Esophagus squamous epithelium (tissue), 5 donors: ENCODE data around the gene CANT1. TPM values are rescaled to one million over a fixed set of nuclear protein-coding genes. Genes with fewer than 3 reads are reported as not detected.

Experiments
- DNase-seq: peaks from one replicate; lab custom pipeline; 2025; lab: John Stamatoyannopoulos, UW
- H3K27ac ChIP-seq, 4 donors: fragments of 200-600 bp; sonication (generic); one replicate each; pipeline ENCODE4 v1.5.1; 2016 to 2019; ENCODE audit warnings: mild to moderate bottlenecking in 1 of 4
- H3K27me3 ChIP-seq, 4 donors: fragments of 200-600 bp; sonication (generic); 1 replicate in 3 of 4; 2 replicates in 1 of 4; pipeline versions ENCODE4 v1.5.1 to v1.6.0; 2017 to 2021; ENCODE audit warnings: antibody characterized with exemption in 1 of 4
- H3K36me3 ChIP-seq, 3 donors: fragments of 200-600 bp; sonication (generic); one replicate each; pipeline ENCODE4 v1.5.1; 2016 to 2019
- H3K4me1 ChIP-seq, 3 donors: fragments of 200-600 bp; sonication (generic); one replicate each; pipeline ENCODE4 v1.5.1; 2017 to 2019
- H3K4me3 ChIP-seq, 4 donors: fragments of 200-600 bp; sonication (generic); 1 replicate in 3 of 4; 2 replicates in 1 of 4; pipeline ENCODE4 v1.5.1; 2016 to 2019; ENCODE audit warnings: mild to moderate bottlenecking in 2 of 4, moderate library complexity in 1 of 4
- H3K9me3 ChIP-seq, 3 donors: fragments of 200-600 bp; sonication (generic); one replicate each; pipeline ENCODE4 v1.5.1; 2016 to 2019
- POLR2A ChIP-seq, 4 donors: fragments of 450-650 bp; IDR thresholded peaks; one replicate each; pipeline ENCODE4 v1.6.1; 2017; ENCODE audit warnings: antibody characterized with exemption in 4 of 4, mild to moderate bottlenecking in 4 of 4, moderate library complexity in 3 of 4
- WGBS, 2 donors: methylation state at CpG; one replicate each; pipeline ENCODE4 v1.1.5; 2018; 5-methylcytosine and 5-hydroxymethylcytosine counted together
- intact Hi-C: fragments of 100-400 bp; cut with DNase I; formaldehyde crosslinking; loops from one replicate; pipeline ENCODE4 v1.15.0; 2022
- total RNA-seq, 4 donors: library from RNA; depleted of rRNA; stranded (reverse); fragments of >200 nt; gene quantifications; one replicate each; pipeline ENCODE4 v1.1.0, GENCODE V29; 2016
- TF ChIP-seq, protein P1 (sequence below), 6 experiments: fragments of 450-650 bp in 4 of 6; fragments of 200-600 bp in 2 of 6; sonication (generic) in 2 of 6; IDR thresholded peaks; one replicate each; pipeline ENCODE4 v1.5.1; 2016 to 2019; ENCODE audit warnings: antibody characterized with exemption in 6 of 6, mild to moderate bottlenecking in 4 of 6, moderate library complexity in 4 of 6
- donor health status: DM: yes; HTN: yes; CAD: no.

Gene CANT1
- total RNA-seq, 4 donors from 2014 or later: 36.2 to 58.8 (median 38.3) TPM

DNA sequence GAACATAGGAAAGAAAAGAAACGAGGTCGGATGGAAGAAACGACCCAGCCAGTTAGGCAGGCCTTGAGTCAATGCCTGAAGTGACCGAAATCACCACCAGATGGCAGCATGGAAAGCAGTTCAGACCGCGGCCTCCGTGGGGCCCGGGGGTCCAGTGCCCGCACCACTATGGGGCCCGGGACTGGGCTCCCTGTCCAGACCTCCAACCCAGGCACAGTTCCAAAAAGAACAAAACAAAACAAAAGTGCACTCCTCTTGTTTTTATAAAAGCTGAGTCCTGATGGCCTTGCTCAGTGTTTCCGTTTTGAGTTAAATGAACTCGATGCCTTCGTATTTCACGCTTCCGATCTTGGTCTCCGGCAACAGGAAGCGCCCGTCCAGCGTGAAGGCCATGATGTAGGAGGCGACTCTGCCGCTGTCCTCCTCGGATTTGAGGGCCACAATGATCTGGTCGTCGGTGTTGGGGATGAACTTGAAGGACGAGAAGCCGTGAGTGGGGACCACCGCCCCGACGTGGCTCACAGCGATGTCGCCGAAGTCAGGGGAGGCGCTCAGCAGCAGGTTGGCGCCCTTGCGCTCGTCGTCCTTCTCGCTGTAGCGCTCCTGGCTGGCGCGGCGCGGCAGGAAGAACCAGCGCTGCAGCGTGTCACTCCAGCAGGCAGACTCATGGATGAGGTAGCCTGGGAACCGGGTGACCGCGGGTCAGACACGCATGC lies 16.2 kb downstream of the CANT1 start:
- Histone ChIP-seq H3K4me3 (no peak overlapping the region), H3K4me1 (peaks cover 11 to 44% (median 23%) of the 10 kb centered on the region in 3 donors), H3K36me3 (peaks cover 32 to 93% (median 38%) of the 10 kb centered on the region in 3 donors), H3K9me3 (no peaks in the 10 kb centered on the region), H3K27me3 (no peaks in the 10 kb centered on the region), H3K27ac (no peak overlapping the region)
- DNase-seq: no peak
- WGBS, 2 donors: 40 to 63% methylated on average over 17 to 27 of the region's 49 CpGs
- intact Hi-C loops: no loop called here
- TF ChIP-seq, protein P1, sequence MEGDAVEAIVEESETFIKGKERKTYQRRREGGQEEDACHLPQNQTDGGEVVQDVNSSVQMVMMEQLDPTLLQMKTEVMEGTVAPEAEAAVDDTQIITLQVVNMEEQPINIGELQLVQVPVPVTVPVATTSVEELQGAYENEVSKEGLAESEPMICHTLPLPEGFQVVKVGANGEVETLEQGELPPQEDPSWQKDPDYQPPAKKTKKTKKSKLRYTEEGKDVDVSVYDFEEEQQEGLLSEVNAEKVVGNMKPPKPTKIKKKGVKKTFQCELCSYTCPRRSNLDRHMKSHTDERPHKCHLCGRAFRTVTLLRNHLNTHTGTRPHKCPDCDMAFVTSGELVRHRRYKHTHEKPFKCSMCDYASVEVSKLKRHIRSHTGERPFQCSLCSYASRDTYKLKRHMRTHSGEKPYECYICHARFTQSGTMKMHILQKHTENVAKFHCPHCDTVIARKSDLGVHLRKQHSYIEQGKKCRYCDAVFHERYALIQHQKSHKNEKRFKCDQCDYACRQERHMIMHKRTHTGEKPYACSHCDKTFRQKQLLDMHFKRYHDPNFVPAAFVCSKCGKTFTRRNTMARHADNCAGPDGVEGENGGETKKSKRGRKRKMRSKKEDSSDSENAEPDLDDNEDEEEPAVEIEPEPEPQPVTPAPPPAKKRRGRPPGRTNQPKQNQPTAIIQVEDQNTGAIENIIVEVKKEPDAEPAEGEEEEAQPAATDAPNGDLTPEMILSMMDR (IDR thresholded peaks at IDR 0.05): peak; percentile 62 to 82 (median 74)
- TF ChIP-seq POLR2A (IDR thresholded peaks at IDR 0.05): no peak

DNA sequence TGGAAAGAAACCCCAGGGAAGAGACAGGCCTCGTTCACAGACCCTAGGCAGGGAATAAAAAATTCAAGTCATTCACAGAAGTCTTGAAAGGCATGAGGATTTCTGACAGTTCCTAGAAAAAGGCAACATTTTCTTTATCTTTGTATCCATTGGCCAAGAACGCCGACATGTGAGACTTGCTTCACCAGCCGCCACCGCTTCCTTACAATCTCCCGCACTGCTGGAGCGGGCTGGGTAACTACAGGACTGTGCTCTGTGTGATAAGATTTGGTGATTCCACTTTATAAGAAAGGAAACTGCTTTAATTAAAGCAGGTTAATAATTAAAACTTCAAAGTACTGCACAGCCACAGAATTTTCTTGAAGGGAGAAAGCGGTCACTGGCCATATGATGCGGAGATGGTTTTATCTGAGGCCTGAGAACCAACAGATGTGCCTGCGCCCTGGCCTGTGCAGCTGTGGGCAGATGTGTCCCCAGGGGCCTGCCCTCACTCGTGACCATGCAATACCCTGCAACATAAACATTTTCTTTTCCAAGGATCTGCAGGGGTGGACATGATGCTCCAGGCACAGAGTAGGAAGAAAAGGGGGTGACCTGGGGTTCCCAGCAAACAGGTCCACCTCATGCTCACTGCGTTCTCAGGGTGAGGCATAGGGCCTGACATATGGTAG lies 16.9 kb downstream of the CANT1 start:
- Histone ChIP-seq H3K4me3 (no peak overlapping the region), H3K36me3 (peaks cover 32 to 86% (median 38%) of the 10 kb centered on the region in 3 donors), H3K27me3 (no peaks in the 10 kb centered on the region), H3K9me3 (no peaks in the 10 kb centered on the region), H3K27ac (no peak overlapping the region), H3K4me1 (peaks cover 11 to 44% (median 16%) of the 10 kb centered on the region in 3 donors)
- WGBS, 2 donors: 83 to 85% methylated on average over 12 of the region's 12 CpGs
- no peak for DNase-seq
- intact Hi-C loops: no loop called here
- TF ChIP-seq, protein P1 (IDR thresholded peaks at IDR 0.05): no peak
- TF ChIP-seq POLR2A (IDR thresholded peaks at IDR 0.05): no peak

DNA sequence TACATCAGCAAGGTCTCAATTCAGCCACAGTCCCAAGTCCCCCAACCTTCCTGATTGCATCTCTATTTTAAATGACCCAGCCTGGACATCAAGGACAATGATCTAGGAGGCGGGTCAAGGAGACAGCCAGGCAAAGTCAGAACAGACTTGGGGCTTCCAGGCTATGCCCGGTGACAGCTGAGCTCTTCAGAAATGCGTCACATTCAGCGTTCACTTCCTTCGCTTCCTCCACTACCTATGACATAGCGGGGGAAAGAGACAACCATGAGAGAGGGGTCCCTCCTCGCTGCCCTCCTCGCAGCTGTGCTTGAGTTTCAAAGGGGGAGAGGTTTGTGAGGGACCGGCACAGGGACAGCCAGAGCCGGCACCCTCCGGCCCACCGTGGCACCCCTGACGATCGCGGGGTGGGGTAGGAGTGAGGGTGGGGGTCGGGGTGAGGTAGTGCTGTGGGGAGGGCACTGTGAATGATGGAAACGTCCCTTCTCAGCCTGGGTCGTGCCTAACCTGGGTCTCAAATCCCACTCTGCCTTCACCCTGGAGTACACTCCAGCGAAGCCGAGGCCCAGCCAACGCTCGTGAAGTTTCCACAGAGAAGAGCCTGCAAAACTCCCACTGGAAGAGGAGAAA lies 17.5 kb downstream of the CANT1 start:
- Histone ChIP-seq H3K9me3 (no peaks in the 10 kb centered on the region), H3K27me3 (no peaks in the 10 kb centered on the region), H3K4me3 (no peak overlapping the region), H3K27ac (no peak overlapping the region), H3K36me3 (peaks cover 27 to 80% (median 33%) of the 10 kb centered on the region in 3 donors), H3K4me1 (peaks cover 12 to 44% (median 17%) of the 10 kb centered on the region in 3 donors)
- DNase-seq: no peak
- intact Hi-C loops: no loop called here
- TF ChIP-seq, protein P1 (IDR thresholded peaks at IDR 0.05): no peak
- TF ChIP-seq POLR2A (IDR thresholded peaks at IDR 0.05): no peak
- 92% methylated on average over 9 to 13 of the region's 22 CpGs for WGBS, 2 donors

DNA sequence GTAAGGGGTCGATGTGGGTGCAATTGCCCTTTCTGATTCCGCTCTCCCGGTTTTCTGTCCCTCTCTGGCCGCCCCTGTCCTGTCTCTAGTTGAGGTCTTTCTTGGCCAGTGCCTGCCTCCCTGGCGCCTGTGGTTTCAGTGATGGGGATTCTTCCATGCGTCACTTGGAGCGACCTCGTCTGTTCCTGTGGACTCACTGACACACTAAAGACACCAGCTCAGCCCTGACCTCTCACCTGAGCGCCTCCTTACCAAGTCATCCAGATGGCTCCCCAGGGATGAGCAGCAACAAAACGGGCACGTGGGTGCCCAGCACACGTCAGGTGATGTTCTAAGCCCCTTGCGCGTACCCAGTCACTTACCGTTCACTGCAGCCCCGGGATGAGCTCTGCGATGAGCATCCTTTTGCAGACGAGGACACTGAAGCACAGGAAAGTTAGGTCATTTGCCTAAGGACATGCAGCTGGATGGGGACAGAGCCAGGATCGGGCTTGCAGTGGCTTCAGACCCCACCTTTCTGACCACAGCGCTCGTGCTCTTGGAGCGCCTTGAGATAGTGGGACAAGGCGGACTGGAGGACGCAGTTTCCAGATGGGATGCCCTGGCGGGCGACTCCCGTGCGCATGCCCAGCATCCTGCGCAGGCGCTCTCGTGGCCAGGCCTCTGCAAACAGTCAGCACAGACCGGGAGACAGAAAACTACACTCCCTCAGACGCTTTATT lies 18.4 kb downstream of the CANT1 start:
- Histone ChIP-seq H3K9me3 (no peaks in the 10 kb centered on the region), H3K27ac (no peak overlapping the region), H3K4me3 (no peak overlapping the region), H3K27me3 (no peaks in the 10 kb centered on the region), H3K36me3 (peaks cover 26 to 72% (median 28%) of the 10 kb centered on the region in 3 donors), H3K4me1 (peaks cover 11 to 44% (median 22%) of the 10 kb centered on the region in 3 donors)
- no peak for DNase-seq
- 93 to 96% methylated on average over 14 to 16 of the region's 33 CpGs for WGBS, 2 donors
- TF ChIP-seq, protein P1 (IDR thresholded peaks at IDR 0.05): no peak
- TF ChIP-seq POLR2A (IDR thresholded peaks at IDR 0.05): no peak
- intact Hi-C loops: no loop called here
